Suprapubic skin (tissue), 4 donors: ENCODE data around the gene GRIA4.

ENCODE experiments used
- CTCF ChIP-seq, 2 donors: fragments of 200-600 bp in 1 of 2; fragments of 450-650 bp in 1 of 2; sonication (generic) in 1 of 2; IDR thresholded peaks; one replicate each; pipeline ENCODE4 v1.5.1; 2016 to 2019; ENCODE audit warnings: antibody characterized with exemption in 2 of 2, mild to moderate bottlenecking in 1 of 2, moderate library complexity in 1 of 2
- POLR2A ChIP-seq, 2 donors: fragments of 450-650 bp; IDR thresholded peaks; one replicate each; pipeline ENCODE4 v1.6.1; 2017; ENCODE audit warnings: antibody characterized with exemption in 2 of 2, mild to moderate bottlenecking in 2 of 2, moderate library complexity in 2 of 2
- POLR2AphosphoS5 ChIP-seq, 3 donors: sonication (generic); formaldehyde crosslinking; IDR thresholded peaks; one replicate each; pipeline ENCODE4 v1.6.1; 2017; ENCODE audit warnings: antibody characterized with exemption in 3 of 3

- TF ChIP-seq CTCF (IDR thresholded peaks at IDR 0.05) (no peak), POLR2AphosphoS5 (IDR thresholded peaks at IDR 0.05) (no peak), POLR2A (IDR thresholded peaks at IDR 0.05) (no peak)
Measured at GRCh38 chr11:105910095-105910715, 300.3 kb downstream of the GRIA4 start.
